GM15510 (cell line): ENCODE data around the gene KCNH2.

Source experiments
- POLR2A ChIP-seq: IDR thresholded peaks from 3 replicates; pipeline ENCODE4 v1.6.1; 2011; ENCODE audit warnings: borderline replicate concordance; ENCODE audit not compliant: insufficient read length; ENCODE audit errors: extremely low read depth

Gene KCNH2

DNA sequence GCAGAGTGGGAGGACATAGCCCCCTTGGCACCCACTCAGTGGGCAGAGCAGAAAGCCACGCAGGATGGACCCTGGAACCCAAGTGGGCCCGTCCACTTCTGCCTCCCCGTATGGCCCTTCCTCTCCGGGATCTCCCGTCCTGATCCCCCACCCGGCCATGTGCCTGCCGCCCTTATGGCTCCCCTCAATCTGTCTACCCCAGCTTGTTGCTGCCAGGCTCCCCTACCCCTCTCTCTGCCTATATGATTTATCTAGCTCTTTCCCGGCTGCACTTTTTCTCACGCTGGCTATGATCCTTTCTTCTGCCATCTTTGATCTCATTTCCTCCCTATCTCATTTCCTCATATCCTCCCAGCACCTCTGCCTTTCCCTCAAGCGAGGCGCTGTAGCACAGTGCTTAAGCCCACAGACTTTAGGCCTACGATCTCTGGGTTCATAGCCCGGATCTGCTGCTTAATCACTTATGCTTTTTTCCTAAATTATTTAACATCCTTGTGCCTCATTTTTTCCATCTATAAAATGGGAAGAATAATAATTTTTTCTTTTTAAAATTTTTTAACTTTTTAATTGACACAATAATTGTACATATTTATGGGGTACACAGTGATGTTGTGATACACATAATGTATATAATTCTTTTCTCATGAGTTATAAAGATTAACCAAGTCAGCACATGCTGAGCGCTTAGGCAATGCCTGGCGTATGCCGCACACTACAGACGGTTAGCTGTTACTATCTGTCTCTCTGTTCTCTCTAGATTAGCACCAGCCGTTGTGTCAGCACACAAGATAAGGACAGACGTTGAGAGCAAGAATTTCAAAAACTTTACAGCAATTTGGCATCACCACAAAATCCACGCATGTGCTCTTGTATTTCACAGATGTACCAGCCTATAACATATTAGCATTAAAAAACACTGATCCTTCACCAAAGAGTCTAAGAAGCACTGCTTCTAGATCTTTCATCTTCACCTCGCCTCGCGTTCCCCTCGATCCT, 18.1 kb downstream of the KCNH2 start:
- TF ChIP-seq POLR2A: no peak

DNA sequence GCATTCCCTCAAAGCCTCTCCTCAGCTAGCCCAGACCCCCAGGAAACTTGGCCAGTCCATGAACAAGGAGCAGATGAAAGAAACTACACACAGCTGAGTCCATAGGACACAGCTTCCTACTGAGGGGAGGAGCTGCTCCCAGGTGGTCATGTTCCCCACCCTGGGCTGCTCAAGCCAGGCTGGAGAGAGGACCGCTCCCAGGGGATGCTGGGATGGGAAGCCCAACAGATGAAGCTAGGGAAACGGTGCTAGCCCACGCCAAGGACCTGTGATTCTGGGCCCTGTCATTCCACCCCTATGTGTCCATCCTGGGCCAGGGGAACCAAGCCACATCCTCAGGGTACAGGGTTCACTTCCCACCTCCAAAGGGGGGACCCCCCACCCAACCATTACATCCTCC, 19.0 kb downstream of the KCNH2 start:
- no peak for TF ChIP-seq POLR2A

DNA sequence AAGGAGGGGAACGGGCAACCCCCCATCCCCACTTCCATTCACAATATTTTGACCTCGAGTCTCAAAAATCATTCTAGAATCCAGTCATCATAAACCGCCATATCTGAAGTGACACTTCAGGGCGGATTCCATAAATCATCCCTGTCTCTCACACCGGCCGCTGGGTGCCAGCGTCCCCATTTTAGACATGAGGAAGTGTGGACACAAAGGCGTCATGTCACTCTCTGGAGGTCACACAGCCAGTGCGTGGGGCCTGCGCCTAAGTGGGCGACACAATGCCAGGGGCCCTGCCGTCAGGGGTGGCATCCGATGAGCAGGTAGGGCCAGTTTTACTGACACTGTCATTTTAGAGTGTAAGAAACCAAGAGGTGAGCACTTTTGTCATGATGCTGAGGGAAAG, 19.5 kb downstream of the KCNH2 start:
- TF ChIP-seq POLR2A: no peak

DNA sequence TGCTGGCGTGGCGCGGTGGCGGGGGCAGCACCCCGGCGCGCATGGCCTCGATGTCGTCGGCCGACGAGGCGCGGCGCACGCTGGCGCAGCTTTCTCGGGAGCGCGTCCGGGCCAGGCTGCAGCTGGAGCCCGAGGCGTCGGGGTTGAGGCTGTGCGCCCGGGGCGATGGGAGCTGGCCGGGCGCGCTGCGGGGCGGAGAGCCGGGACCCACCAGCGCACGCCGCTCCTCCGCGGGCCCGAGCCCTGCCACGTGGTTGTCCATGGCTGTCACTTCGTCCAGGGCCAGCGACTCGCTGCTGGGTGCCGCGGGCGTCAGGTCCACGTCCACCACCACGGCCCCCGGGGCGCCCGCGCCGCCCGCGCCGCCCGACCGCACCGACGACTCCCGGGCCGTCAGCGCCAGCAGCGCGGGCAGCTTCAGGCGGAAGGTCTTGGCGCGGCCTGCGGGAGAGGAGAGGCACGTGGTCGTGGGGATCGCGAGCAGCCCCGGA, 20.0 kb downstream of the KCNH2 start:
- no peak for TF ChIP-seq POLR2A

DNA sequence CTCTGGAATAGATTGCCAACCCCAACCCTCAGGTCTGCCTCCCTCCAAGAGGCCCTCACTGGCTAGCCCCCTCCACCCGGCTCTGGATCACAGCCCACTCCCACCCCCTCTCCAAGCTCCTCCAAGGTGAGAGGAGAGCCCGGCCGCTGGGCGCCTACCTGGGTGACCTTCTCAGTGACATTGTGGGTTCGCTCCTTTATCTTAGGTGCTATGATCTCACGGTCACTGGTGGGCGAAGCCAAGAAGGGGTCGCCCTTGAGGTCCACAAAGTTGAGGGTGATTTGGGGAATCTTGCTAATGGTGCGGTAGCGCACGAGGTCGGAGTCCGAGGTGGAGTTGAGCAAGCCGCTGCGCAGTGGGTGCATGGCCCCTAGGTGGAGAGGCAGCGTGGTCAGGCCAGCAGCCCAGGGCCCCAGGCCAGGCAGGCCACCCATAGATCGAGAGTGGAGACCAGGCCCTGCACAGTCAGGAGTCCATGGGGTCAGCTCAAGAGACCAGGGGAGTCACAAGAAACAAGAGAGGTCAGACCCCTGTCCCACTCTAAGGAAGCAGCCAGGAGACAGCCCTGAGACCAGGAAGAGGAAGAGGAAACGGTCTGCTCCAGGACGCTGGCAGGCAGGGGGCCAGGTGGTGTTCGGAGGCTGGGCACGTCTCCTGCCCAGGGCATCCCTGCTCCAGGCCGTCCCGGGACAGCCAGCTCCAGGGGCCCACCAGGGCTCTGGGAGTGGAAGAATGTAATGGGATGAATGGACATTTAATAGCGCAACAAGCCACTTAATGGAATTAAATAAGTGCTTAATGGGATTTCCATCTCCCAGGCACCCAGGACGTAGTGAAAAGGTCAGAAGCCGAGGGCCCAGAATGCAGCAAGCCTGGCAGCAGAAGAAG, 20.7 kb downstream of the KCNH2 start:
- no peak for TF ChIP-seq POLR2A

DNA sequence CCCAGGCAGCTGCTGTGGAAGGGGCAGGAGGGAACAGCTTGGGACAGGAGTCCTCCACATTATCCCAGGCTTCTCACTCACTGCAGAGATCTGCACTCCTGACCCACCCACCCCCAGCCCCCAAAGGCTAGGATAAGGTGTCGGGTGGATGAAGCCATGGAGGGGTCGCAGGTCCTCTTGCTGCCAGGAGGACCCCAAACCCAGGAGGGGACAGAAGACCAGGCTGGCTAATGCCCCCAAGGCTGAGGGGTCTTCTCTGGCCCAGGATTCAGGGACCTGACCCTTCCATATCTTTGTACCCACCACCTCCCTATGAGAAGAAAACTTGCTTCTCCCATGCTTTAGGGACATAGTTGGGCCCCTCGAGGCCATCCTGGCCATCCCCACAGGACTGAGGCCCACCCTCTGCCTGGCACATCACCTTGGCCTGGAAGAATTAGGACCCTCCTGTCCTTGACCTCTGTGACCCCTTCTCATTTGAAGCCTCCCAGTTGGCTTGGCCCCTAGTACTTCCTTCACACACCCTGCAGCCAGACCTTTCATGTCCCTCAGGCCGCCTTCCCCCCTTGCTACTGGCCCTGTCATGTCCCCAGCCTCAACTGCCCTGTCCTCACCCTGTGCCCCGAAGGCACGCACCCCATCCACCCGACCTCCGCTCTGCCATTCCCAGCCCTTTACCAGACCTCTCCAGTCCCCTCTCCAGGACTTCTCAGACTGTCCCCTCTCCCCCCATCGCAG, 21.6 kb downstream of the KCNH2 start:
- TF ChIP-seq POLR2A: no peak

DNA sequence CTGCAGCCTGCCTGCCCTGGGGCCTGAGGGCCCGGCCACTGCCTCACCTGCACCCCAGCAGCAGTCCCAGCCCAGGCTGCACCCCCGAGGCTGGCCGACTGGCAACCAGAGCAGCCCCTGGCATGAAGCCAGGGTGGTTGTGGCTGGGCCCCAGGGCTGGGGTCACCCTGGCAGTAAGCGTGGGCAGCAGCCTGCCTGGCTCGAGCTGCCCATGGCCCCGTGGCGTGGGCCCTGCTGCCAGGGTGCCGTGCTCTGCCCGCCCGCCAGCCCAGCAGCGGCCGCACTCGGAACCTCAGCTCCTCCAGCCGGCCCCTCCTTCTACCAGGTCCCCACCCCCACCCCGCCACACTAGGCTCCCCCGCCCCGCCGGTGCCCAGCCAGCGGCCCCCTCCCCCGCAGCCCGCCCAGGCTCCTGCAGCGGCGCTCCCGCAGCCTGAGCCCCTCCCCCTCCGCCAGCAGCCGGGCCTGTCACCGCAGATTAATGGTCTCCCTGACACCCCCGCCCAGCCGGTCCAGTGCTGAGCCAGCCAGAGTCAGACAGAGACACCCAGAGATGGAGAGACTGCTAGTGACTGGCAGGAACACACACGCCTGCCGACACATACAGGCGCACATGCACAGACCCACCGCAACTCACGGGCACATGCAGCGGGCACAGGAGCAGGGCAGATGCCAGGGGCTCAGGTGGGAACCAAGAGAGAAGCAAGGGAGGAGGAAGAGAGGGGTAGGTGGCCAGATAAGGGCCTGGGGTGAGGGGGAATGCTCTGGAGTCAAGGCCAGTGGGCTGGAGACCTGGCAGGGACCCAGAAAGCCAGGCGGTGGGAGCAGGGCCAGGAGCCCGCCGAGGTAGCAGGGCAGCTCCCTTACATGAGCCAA, 22.4 kb downstream of the KCNH2 start:
- no peak for TF ChIP-seq POLR2A

DNA sequence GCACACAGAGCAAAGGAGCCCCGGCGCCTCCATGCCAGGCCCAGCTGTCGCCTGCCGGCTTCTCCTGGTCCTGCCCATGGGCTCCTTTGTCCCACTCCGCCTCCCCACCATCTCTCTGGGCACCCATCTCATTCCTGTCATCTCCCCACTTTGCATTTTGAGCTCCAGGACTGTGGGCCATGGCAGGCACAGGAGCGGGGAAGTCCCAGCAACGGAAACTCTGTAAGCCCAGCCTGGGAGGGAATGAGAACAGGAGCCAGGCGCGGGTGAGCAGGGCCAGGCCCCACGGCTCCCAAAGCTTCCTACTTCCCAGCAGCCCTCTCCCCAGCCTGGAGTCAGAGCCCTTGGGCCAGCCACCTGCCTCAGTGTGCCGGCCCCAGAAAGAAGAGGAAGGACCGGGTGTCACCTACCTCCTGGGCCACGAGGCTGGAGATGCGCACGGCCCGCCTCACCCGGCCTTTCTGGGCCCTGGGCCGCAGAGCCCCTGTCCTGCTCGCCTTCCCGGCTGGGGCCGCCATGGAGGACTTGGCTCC, 23.1 kb downstream of the KCNH2 start:
- TF ChIP-seq POLR2A: no peak

DNA sequence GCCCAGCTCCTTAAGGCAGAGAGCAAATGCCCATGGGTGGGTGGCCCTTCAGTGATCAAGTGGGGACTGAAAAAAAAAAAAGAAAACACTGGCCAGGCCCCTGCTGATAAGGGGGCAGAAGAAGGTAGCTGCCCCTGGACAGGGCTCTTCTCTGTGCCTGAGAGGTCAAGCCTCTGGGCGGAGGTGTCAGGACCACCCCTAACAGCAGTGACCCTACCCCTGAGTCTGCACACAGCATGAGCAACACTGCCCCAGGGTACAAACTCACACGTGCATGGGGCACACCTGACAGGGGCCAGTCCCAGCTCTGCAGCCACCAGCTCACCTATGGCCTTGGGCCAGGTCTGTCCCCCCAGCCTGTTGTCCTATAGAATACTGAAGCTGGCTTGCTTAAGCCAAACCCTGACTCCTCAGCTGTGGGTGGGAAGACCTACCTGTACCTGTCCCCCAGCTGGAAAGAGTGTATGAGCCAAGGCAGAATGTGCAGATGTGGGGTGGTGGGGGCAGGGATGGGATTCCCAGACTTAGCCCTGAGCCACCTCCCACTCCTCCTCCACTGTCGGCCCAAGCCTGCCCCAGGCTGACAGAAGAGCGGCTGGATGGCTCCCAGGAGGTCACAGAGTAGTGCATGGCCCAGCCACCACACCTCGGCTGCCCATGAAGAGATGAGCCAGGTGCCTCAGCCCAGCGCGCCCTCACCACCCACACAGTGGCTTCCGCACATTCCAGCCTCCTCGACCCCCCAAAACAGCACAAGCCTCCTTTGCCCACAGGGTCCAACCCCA, 23.7 kb downstream of the KCNH2 start:
- TF ChIP-seq POLR2A: no peak

DNA sequence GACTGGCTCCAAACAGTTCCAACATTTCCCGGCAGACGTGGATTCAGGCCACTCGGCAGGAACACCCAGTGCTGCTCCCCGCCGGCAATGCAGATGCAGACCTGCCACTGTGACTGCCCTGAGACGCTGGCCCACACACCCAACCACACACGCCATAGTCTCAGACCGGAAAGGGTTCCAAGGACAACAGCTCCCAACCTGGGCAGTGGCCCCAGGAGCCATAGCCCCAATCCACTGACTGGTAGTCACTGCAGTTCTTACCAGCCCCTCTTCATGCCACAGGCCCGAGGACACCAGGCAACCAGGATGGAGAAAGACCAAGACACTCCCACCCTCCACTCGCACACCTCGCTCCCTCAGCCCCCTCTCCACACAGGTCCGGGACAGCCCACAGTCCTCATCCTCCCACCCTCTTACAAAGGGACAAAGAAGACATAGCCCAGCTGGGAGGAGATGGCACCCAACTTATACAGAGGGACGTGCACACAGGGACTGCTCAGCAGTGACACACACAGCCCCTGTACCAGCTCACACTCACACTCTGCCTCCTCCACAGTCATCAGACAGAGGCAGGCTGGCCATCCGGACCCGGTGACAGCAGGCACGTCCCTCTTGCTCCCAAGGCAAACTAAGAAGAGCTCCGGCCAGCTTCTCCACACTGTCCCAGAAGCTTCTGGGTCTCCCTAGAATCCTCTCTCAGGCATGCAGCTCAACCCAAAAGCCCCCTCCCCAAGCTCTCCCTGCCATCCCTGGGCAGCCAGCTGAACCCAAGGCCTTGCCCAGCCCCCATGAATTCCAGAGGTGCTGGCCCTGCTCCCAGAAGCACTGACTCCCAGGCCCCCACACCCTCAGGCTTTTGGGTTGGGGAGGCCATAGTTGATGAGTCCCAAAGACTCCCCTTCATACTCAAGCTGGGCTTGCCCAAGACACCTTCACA, 24.8 kb downstream of the KCNH2 start:
- no peak for TF ChIP-seq POLR2A

DNA sequence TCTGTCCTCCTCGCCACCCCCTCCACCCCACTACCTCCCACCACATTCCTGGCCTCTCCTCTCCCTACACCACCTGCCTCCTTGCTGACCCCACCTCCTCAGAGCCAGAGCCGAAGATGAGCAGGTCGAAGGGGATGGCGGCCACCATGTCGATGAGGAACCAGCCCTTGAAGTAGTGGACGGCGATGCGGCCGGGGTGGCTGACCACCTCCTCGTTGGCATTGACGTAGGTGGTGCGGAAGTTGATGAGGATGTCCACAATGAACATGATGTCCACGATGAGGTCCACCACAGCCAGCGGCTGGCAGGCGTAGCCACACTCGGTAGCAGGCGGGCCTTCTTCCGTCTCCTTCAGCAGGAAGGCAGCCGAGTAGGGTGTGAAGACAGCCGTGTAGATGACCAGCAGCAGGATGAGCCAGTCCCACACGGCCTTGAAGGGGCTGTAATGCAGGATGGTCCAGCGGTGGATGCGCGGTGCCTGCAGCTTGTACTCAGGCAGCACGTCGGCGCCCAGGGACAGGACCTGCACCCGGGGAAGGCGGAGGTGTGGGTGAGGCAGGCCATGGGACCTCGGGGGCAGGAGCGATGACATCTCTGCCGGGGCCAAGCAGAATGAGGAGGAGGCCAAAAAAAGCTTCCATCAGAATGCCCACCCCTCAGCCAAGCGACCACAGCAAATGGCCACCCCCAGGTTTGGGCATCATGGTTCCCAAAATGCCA, 25.6 kb downstream of the KCNH2 start:
- no peak for TF ChIP-seq POLR2A
